ENCODE measurements around the gene ARPC4. TPM values are rescaled to one million over a fixed set of nuclear protein-coding genes. Genes with fewer than 3 reads are reported as not detected.
A peak's percentile ranks its signal among the peaks of the same experiment; 100 is the strongest.

Gene ARPC4
- total and polyA plus RNA-seq, 2 of the 13 experiments (the other 11 are each of a cell fraction or from before 2014, with no cell fraction given) = 30.1 to 83.6 TPM

DNA sequence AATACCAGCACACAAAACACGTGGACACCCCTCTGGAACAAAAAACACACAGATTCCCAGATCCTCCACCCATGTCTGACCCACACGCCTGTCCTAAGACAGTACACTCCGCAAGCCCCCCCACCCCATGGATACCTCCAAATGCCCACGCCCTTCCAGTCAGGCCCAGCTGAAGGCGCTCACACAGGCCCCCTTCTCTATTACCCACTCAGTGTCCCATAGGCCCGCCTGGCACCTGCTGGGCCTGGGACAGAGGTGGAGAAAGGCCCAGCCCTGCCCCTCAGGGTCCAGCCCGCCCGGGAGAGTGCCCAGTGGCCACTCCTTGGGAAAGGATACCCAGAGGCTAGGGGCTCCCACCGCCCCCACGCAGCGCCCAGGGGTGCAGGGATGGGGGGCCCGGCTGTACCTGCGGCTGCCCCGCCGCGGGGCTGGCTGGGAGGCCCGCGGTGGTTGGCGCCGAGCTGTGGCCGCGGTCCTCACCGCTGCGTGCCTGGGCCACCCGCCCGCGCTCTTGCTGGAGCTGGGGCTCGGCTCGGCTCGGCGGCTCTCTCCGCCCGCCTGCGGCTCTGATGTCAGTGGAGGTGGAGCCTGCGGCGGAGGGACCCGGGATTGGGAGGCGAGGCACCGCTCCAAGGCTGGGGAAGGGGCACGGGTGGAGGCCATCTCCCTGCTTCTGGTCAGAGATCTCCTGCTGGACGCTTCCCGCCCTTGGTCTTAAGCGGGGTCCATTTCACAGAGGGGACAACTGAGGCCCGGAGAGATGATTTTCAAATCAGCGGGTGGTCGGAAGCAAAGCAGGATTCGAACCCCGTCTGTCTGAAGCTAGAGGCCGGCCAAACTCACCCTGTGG, 23.2 kb upstream of the ARPC4 start, which contains the start of gene CAMK1 (continued):
- TF ChIP-seq, protein P1, sequence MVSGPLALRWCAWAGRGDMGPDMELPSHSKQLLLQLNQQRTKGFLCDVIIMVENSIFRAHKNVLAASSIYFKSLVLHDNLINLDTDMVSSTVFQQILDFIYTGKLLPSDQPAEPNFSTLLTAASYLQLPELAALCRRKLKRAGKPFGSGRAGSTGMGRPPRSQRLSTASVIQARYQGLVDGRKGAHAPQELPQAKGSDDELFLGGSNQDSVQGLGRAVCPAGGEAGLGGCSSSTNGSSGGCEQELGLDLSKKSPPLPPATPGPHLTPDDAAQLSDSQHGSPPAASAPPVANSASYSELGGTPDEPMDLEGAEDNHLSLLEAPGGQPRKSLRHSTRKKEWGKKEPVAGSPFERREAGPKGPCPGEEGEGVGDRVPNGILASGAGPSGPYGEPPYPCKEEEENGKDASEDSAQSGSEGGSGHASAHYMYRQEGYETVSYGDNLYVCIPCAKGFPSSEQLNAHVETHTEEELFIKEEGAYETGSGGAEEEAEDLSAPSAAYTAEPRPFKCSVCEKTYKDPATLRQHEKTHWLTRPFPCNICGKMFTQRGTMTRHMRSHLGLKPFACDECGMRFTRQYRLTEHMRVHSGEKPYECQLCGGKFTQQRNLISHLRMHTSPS (CRISPR knock-in tag; IDR thresholded peaks at IDR 0.05; ENCODE audit: low read depth) = peak; percentile 60; the same call in 1 of the 2 replicates
- TF ChIP-seq, protein P2, sequence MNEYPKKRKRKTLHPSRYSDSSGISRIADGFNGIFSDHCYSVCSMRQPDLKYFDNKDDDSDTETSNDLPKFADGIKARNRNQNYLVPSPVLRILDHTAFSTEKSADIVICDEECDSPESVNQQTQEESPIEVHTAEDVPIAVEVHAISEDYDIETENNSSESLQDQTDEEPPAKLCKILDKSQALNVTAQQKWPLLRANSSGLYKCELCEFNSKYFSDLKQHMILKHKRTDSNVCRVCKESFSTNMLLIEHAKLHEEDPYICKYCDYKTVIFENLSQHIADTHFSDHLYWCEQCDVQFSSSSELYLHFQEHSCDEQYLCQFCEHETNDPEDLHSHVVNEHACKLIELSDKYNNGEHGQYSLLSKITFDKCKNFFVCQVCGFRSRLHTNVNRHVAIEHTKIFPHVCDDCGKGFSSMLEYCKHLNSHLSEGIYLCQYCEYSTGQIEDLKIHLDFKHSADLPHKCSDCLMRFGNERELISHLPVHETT (CRISPR knock-in tag; conservative IDR thresholded peaks at IDR 0.05) = 0 out of 2 replicates have a peak, but pooled peaks have one; percentile 41
- TF ChIP-seq SIX1 (CRISPR knock-in tag; IDR thresholded peaks at IDR 0.05; ENCODE audit: borderline replicate concordance) = no peak
- TF ChIP-seq, protein P3, sequence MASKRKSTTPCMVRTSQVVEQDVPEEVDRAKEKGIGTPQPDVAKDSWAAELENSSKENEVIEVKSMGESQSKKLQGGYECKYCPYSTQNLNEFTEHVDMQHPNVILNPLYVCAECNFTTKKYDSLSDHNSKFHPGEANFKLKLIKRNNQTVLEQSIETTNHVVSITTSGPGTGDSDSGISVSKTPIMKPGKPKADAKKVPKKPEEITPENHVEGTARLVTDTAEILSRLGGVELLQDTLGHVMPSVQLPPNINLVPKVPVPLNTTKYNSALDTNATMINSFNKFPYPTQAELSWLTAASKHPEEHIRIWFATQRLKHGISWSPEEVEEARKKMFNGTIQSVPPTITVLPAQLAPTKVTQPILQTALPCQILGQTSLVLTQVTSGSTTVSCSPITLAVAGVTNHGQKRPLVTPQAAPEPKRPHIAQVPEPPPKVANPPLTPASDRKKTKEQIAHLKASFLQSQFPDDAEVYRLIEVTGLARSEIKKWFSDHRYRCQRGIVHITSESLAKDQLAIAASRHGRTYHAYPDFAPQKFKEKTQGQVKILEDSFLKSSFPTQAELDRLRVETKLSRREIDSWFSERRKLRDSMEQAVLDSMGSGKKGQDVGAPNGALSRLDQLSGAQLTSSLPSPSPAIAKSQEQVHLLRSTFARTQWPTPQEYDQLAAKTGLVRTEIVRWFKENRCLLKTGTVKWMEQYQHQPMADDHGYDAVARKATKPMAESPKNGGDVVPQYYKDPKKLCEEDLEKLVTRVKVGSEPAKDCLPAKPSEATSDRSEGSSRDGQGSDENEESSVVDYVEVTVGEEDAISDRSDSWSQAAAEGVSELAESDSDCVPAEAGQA (IDR thresholded peaks at IDR 0.05; ENCODE audit: low read depth) = no peak
- TF ChIP-seq, protein P3 (CRISPR knock-in tag; IDR thresholded peaks at IDR 0.05; ENCODE audit: borderline replicate concordance) = no peak
- 0 out of 2 replicates have a peak, but pooled peaks have one; percentile 39 for TF ChIP-seq STAT5B (CRISPR knock-in tag; IDR thresholded peaks at IDR 0.05)
- TF ChIP-seq ZNF501 (CRISPR knock-in tag; IDR thresholded peaks at IDR 0.05) = peak; percentile 73; the same call in 1 of the 2 replicates
- TF ChIP-seq, protein P4, sequence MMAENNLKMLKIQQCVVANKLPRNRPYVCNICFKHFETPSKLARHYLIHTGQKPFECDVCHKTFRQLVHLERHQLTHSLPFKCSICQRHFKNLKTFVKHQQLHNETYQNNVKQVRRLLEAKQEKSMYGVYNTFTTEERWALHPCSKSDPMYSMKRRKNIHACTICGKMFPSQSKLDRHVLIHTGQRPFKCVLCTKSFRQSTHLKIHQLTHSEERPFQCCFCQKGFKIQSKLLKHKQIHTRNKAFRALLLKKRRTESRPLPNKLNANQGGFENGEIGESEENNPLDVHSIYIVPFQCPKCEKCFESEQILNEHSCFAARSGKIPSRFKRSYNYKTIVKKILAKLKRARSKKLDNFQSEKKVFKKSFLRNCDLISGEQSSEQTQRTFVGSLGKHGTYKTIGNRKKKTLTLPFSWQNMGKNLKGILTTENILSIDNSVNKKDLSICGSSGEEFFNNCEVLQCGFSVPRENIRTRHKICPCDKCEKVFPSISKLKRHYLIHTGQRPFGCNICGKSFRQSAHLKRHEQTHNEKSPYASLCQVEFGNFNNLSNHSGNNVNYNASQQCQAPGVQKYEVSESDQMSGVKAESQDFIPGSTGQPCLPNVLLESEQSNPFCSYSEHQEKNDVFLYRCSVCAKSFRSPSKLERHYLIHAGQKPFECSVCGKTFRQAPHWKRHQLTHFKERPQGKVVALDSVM (CRISPR knock-in tag; IDR thresholded peaks at IDR 0.05) = peak; percentile 60; the same call in 1 of the 2 replicates
- no peak for TF ChIP-seq PRPF4 (IDR thresholded peaks at IDR 0.05; ENCODE audit: low read depth, low read length, poor library complexity, severe bottlenecking)
- TF ChIP-seq, protein P5, sequence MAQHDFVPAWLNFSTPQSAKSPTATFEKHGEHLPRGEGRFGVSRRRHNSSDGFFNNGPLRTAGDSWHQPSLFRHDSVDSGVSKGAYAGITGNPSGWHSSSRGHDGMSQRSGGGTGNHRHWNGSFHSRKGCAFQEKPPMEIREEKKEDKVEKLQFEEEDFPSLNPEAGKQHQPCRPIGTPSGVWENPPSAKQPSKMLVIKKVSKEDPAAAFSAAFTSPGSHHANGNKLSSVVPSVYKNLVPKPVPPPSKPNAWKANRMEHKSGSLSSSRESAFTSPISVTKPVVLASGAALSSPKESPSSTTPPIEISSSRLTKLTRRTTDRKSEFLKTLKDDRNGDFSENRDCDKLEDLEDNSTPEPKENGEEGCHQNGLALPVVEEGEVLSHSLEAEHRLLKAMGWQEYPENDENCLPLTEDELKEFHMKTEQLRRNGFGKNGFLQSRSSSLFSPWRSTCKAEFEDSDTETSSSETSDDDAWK (CRISPR knock-in tag; IDR thresholded peaks at IDR 0.05) = no peak
- 0 out of 2 replicates have a peak, but pooled peaks have one; percentile 22 for TF ChIP-seq SMAD9 (CRISPR knock-in tag; IDR thresholded peaks at IDR 0.05)
- TF ChIP-seq ARNT2 (CRISPR knock-in tag; IDR thresholded peaks at IDR 0.05; ENCODE audit: low read depth) = peak; percentile 48; the same call in 1 of the 2 replicates
- 0 out of 2 replicates have a peak, but pooled peaks have one; percentile 20 for TF ChIP-seq ZNF230 (CRISPR knock-in tag; IDR thresholded peaks at IDR 0.05)
- peak; percentile 10; the same call in 1 of the 2 replicates for TF ChIP-seq ESRRA (CRISPR knock-in tag; IDR thresholded peaks at IDR 0.05; ENCODE audit: low read depth)

Measured in HepG2 (cell line).